Left renal cortex interstitium (tissue), 4 donors: ENCODE measurements around the gene ZNF165. TPM values are rescaled to one million over a fixed set of nuclear protein-coding genes. Genes with fewer than 3 reads are reported as not detected.
"Not testable (repeated sequence)": the region's sequence is repeated elsewhere in the genome, so short reads cannot be mapped to it uniquely, and the experiment has no call there.

Source experiments
- DNase-seq, 4 donors: peaks; one replicate each; pipeline ENCODE4 v3.0.0-alpha.2; 2013; ENCODE audit warnings: low read depth in 4 of 4, low spot score in 2 of 4, missing footprints in 1 of 4
- polyA plus RNA-seq, 4 donors: library from polyadenylated mRNA; unstranded; fragments of 120-200 nt; gene quantifications; one replicate each; pipeline ENCODE4 v1.2.1, GENCODE V29; 2013; ENCODE audit not compliant: insufficient read length in 4 of 4

The ZNF165 gene
- 1 to 10 TPM; 3.0 to 5.0 (median 4.1) TPM for polyA plus RNA-seq

- DNase-seq = not testable (repeated sequence)
Observed at GRCh38 chr6:28080381-28080630, at the start of gene ZNF165. Gene ZNF165 (plus strand): TSS chr6:28080568. CDS start chr6:28085481, 4,913 bp downstream.

- DNase-seq = no peak
Observed at GRCh38 chr6:28053584-28053983, 26.8 kb upstream of the ZNF165 start.

GRCh38 chr6:28060405-28060804, 20.0 kb upstream of the ZNF165 start:
- DNase-seq = no peak

GRCh38 chr6:28064272-28064671, 16.1 kb upstream of the ZNF165 start:
- DNase-seq = no peak

- DNase-seq = no peak
Observed at GRCh38 chr6:28068067-28068466, 12.3 kb upstream of the ZNF165 start.

GRCh38 chr6:28070968-28071367, 9.4 kb upstream of the ZNF165 start:
- DNase-seq = not testable (repeated sequence)

GRCh38 chr6:28078050-28078449, 2.3 kb upstream of the ZNF165 start:
- no peak for DNase-seq

- no peak for DNase-seq
Observed at GRCh38 chr6:28078836-28079235, 1.5 kb upstream of the ZNF165 start.

GRCh38 chr6:28080631-28081485, 490 bp downstream of the ZNF165 start:
- peak; percentile 97 to 98 (median 98) for DNase-seq

GRCh38 chr6:28081486-28081751, 1.1 kb downstream of the ZNF165 start:
- DNase-seq = no peak

GRCh38 chr6:28082939-28083338, 2.6 kb downstream of the ZNF165 start:
- DNase-seq = no peak

GRCh38 chr6:28089054-28089453, 8.7 kb downstream of the ZNF165 start:
- no peak for DNase-seq

- no peak for DNase-seq
Observed at GRCh38 chr6:28090917-28091586, 10.7 kb downstream of the ZNF165 start.

GRCh38 chr6:28102222-28102621, 21.9 kb downstream of the ZNF165 start:
- DNase-seq = not testable (repeated sequence)

- not testable (repeated sequence) for DNase-seq
Observed at GRCh38 chr6:28102699-28103098, 22.3 kb downstream of the ZNF165 start.

- DNase-seq = peak in 3 of 4 donors; percentile 56 to 80 (median 78)
Observed at GRCh38 chr6:28104392-28105244, 24.2 kb downstream of the ZNF165 start.

GRCh38 chr6:28105245-28105639, 24.9 kb downstream of the ZNF165 start:
- DNase-seq = no peak

- DNase-seq = no peak
Observed at GRCh38 chr6:28107506-28107905, 27.1 kb downstream of the ZNF165 start.

- DNase-seq = no peak
Observed at GRCh38 chr6:28111964-28112363, 31.6 kb downstream of the ZNF165 start.

GRCh38 chr6:28115799-28116198, 35.4 kb downstream of the ZNF165 start:
- no peak for DNase-seq

GRCh38 chr6:28117386-28118050, 37.1 kb downstream of the ZNF165 start:
- no peak for DNase-seq
